ENCODE data around the gene BORCS6. TPM values are rescaled to one million over a fixed set of nuclear protein-coding genes. Genes with fewer than 3 reads are reported as not detected.

Gene BORCS6
- 9.6 and 9.9 TPM in 2 replicates for total RNA-seq

GRCh38 chr17:8189711-8190477, at the start of gene BORCS6:
BORCS6 (minus strand) TSS chr17:8190180; CDS start chr17:8190140, 40 bp downstream.

GRCh38 chr17:8209907-8210760, 20.2 kb upstream of the BORCS6 start, which contains the start of gene AURKB:
AURKB (minus strand) TSS chr17:8210575; CDS start chr17:8210224, 351 bp downstream.

GRCh38 chr17:8176197-8176940, 13.6 kb downstream of the BORCS6 start, which contains the start of gene TMEM107:
TMEM107 (minus strand) TSS chr17:8176380; CDS start chr17:8176286, 94 bp downstream.

DNA sequence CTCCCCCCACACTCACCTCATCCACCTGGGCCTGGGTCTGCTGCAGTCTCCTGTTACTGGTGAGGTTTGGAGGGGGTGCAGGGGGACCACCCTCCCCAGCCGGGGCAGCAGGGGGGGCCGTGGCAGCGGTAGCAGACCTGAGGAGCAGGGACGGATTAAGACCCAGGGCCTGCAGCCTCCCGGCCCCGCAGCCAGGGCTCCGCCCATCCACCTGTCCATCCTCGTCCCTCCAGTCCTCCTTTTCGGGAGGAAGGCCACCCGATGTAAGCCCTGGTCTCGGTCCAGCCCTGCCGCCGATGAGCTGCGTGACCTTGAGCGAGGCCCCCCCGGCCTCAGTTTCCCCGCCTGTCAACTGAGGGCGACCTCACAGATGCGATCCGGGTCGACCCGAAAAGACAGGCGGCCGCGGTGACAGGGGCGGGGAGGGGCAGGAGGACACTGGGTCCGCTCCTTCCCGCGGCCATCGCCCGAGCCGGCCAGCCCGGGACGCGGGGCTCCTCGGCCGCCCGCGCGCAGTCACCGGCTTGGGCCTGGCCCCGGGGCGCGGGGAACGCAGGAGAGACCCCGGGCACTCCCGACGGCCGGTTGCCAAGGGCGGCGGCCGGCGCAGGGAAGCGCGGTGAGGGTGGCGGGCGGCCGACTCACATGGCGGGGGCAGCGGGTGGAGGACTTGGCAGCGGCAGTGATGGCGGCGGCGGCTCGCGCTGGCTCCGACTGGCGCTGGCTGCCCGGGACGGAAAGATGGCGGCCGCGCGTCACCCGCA, 27.6 kb downstream of the BORCS6 start, which contains the start of gene VAMP2:
VAMP2 (minus strand) TSS at position 716 of the 764 bp plus-strand sequence; CDS start at position 647, 69 bp downstream.

GRCh38 chr17:8152112-8152775, 37.7 kb downstream of the BORCS6 start, which contains the start of gene PER1:
PER1 (minus strand) TSS chr17:8152404; CDS start chr17:8150706, 1,698 bp downstream.

Other genes with a start within 250 kb of the BORCS6 start
- gene GUCY2D, start 187.6 kb downstream of the BORCS6 start, total RNA-seq: 0.17 TPM in 1 of 2 replicates, not detected in the other
- 0.17 TPM in 1 of 2 replicates, not detected in the other for gene ALOX15B, start 151.1 kb downstream of the BORCS6 start, total RNA-seq
- gene ALOX12B, start 102.5 kb downstream of the BORCS6 start, total RNA-seq: not detected in 2 replicates
- under 0.01 TPM in 1 of 2 replicates, not detected in the other for gene ALOXE3, start 71.7 kb downstream of the BORCS6 start, total RNA-seq
- 0.15 and 0.33 TPM in 2 replicates for gene HES7, start 66.1 kb downstream of the BORCS6 start, total RNA-seq
- 3.9 and 9.4 TPM in 2 replicates for gene PER1, start 37.8 kb downstream of the BORCS6 start, total RNA-seq
- 6.5 and 9.5 TPM in 2 replicates for gene VAMP2, start 27.2 kb downstream of the BORCS6 start, total RNA-seq
- 23.3 and 33.7 TPM in 2 replicates for gene TMEM107, start 13.8 kb downstream of the BORCS6 start, total RNA-seq
- gene AURKB, start 20.4 kb upstream of the BORCS6 start, total RNA-seq: 1.7 and 30.4 TPM in 2 replicates
- 3.3 and 5.6 TPM in 2 replicates for gene CTC1, start 57.9 kb upstream of the BORCS6 start, total RNA-seq
- gene PFAS, start 59.1 kb upstream of the BORCS6 start, total RNA-seq: 14.6 and 28.8 TPM in 2 replicates
- gene RANGRF, start 98.5 kb upstream of the BORCS6 start, total RNA-seq: 10.0 and 10.4 TPM in 2 replicates
- 1.3 and 1.5 TPM in 2 replicates for gene SLC25A35, start 105.2 kb upstream of the BORCS6 start, total RNA-seq
- gene ARHGEF15, start 120.1 kb upstream of the BORCS6 start, total RNA-seq: under 0.01 TPM in 1 of 2 replicates, not detected in the other
- not detected in 2 replicates for gene ODF4, start 149.7 kb upstream of the BORCS6 start, total RNA-seq
- 1,897 and 3,622 TPM in 2 replicates for gene RPL26, start 193.0 kb upstream of the BORCS6 start, total RNA-seq
- gene RNF222, start 207.6 kb upstream of the BORCS6 start, total RNA-seq: not detected in 2 replicates
- 47.8 and 55.9 TPM in 2 replicates for gene NDEL1, start 245.7 kb upstream of the BORCS6 start, total RNA-seq

All from smooth muscle cell of trachea (primary cell).